Calu3 (cell line): ENCODE data around the gene TNFRSF18. TPM values are rescaled to one million over a fixed set of nuclear protein-coding genes. Genes with fewer than 3 reads are reported as not detected.

Experiments used
- BruUV-seq: library from RNA; stranded (reverse); fragments of 400-500 nt; replicated peaks from 2 replicates; lab custom pipeline; 2021; lab: Mats Ljungman, UMichigan
- CTCF ChIA-PET: fragments of 300-600 bp; sonication (Branson Sonifier 250); formaldehyde crosslinking; loops from one replicate; lab custom pipeline; 2022; ENCODE audit warnings: antibody characterized with exemption; lab: Charles Lee
- DNase-seq: peaks from one replicate; pipeline ENCODE4 v3.0.0; 2022
- H3K27ac Mint-ChIP-seq: one replicate; pipeline ENCODE4 v1.8.0; 2022; ENCODE audit warnings: mixed read lengths; ENCODE audit not compliant: unreplicated experiment
- H3K27me3 Mint-ChIP-seq: one replicate; pipeline ENCODE4 v1.8.0; 2022; ENCODE audit warnings: mixed read lengths; ENCODE audit not compliant: unreplicated experiment
- H3K36me3 Mint-ChIP-seq: one replicate; pipeline ENCODE4 v1.8.0; 2022; ENCODE audit warnings: mild to moderate bottlenecking, moderate library complexity, mixed read lengths; ENCODE audit not compliant: insufficient read depth, unreplicated experiment
- H3K4me1 Mint-ChIP-seq: one replicate; pipeline ENCODE4 v1.8.0; 2022; ENCODE audit warnings: mild to moderate bottlenecking, low read depth, mixed read lengths; ENCODE audit not compliant: unreplicated experiment
- H3K4me3 Mint-ChIP-seq: one replicate; pipeline ENCODE4 v1.8.0; 2022; ENCODE audit warnings: mild to moderate bottlenecking, low read depth, moderate library complexity, mixed read lengths; ENCODE audit not compliant: unreplicated experiment
- H3K9me3 Mint-ChIP-seq: one replicate; pipeline ENCODE4 v1.8.0; 2022; ENCODE audit warnings: low read depth, mixed read lengths; ENCODE audit not compliant: unreplicated experiment
- CTCF ChIP-seq: fragments of 200-600 bp; IDR thresholded peaks from one replicate; pipeline ENCODE4 v1.8.0; 2022; ENCODE audit warnings: antibody characterized with exemption; ENCODE audit not compliant: unreplicated experiment
- intact Hi-C: fragments of 100-400 bp; cut with micrococcal nuclease; formaldehyde crosslinking; loops from one replicate; pipeline ENCODE4 v1.10.0; 2022; ENCODE audit not compliant: unreplicated experiment
- total RNA-seq: library from RNA; stranded (reverse); gene quantifications from 2 replicates; pipeline ENCODE4 v1.2.3, GENCODE V29; 2022

TNFRSF18 gene
- total RNA-seq, 1 experiment from 2014 or later: not detected

GRCh38 chr1:1181938-1182410, 24.4 kb downstream of the TNFRSF18 start:
- CTCF ChIA-PET: no interaction called here
- DNase-seq: no peak
- no peaks in the 10 kb centered on the region for H3K9me3 Mint-ChIP-seq
- TF ChIP-seq CTCF: no peak
- H3K36me3 Mint-ChIP-seq: peaks cover 19% of the 10 kb centered on the region
- H3K4me1 Mint-ChIP-seq: peaks cover 3% of the 10 kb centered on the region
- intact Hi-C loops: no loop called here
- no peak overlapping the region for H3K27ac Mint-ChIP-seq
- no TSS peak for BruUV-seq
- H3K27me3 Mint-ChIP-seq: no peaks in the 10 kb centered on the region
- no peak overlapping the region for H3K4me3 Mint-ChIP-seq

- Mint-ChIP-seq H3K36me3 (peaks cover 24% of the 10 kb centered on the region), H3K27me3 (no peaks in the 10 kb centered on the region), H3K9me3 (no peaks in the 10 kb centered on the region), H3K27ac (no peak overlapping the region), H3K4me3 (no peak overlapping the region), H3K4me1 (peaks cover 8% of the 10 kb centered on the region)
- DNase-seq: no peak
- intact Hi-C loops: no loop called here
- CTCF ChIA-PET: interaction anchor here (0.8 kb wide), 1 partner anchor 52 kb away, joined by 5 read pairs; no protein-coding TSS in a partner anchor
- no peak for TF ChIP-seq CTCF
- BruUV-seq: no TSS peak
Observed at GRCh38 chr1:1181129-1181937, 25.1 kb downstream of the TNFRSF18 start.

DNA sequence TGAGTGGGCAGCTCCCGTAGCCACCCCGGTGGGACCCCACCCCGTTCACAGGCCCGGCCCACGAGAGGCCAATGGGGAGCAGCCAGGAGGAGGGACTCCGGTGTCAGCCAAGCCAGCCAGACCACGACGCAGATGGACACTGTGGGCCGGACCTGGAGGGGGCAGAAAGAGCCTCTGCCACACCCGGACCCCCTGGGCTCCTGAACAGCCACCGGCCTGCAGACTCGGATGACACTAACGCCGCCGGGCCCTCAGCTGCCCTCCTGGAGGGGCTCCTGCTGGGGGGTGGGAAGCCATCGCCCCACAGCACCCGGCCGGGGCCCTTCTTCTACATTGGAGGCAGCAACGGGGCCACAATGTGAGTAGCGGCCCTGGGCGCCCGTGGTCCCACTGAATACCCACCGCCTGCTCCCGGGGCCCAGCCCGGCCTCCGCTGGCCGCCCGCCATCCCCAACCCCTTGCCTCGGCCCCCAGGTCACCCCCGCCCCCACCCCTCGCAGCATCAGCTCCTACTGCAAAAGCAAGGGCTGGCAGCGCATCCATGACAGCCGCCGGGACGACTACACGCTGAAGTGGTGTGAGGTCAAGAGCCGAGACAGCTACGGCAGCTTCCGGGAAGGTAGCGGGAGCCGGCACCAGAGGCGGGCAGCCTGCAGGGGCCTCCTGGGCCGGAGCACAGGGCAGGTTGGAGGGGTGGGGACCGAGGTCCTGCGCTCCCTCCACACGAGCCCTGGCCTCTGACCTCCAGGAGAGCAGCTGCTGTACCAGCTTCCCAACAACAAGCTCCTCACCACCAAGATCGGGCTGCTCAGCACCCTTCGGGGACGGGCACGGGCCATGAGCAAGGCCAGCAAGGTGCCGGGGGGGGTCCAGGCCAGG, 26.2 kb downstream of the TNFRSF18 start:
- Mint-ChIP-seq H3K9me3 (no peaks in the 10 kb centered on the region), H3K27ac (no peak overlapping the region), H3K36me3 (peaks cover 27% of the 10 kb centered on the region), H3K27me3 (no peaks in the 10 kb centered on the region), H3K4me3 (no peak overlapping the region), H3K4me1 (peaks cover 8% of the 10 kb centered on the region)
- DNase-seq: no peak
- no peak for TF ChIP-seq CTCF
- intact Hi-C loops: no loop called here
- no TSS peak for BruUV-seq
- CTCF ChIA-PET: interaction anchor here (0.8 kb wide), 1 partner anchor 51 kb away, joined by 5 read pairs; no protein-coding TSS in a partner anchor

DNA sequence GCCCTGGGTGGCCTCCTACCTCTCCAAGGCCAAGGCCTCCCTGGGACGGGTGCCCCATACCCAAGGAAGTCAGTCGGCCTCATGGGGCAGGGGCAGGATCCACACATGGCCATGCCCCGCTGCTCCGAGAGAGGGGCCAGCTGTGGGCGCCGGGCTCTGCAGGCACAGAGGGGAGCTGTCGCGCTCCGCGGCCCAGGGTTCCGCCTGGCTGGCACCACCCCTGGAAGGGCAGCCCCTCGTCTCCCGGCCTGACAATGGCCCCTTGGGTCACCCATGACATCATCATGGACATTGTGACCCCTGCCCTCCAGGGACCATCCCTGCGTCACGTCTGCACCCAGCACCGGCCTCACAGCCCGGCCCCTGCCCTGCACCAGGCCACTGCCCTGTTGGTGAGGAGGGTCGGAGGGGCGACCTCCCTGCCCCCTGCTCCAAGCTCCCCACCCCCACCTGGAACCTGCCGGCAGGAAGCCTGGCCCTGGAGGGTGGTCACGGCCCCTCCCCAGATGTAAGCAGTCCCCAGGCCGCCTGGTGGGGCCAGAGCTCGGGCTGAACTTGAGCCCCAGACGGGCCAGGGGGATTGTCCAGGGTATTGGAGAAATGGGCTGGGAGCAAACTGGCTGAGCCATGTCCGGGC, 26.9 kb downstream of the TNFRSF18 start:
- TF ChIP-seq CTCF: no peak
- intact Hi-C loops: no loop called here
- BruUV-seq: no TSS peak
- Mint-ChIP-seq H3K4me1 (peaks cover 8% of the 10 kb centered on the region), H3K27ac (no peak overlapping the region), H3K36me3 (peaks cover 32% of the 10 kb centered on the region), H3K27me3 (no peaks in the 10 kb centered on the region), H3K9me3 (no peaks in the 10 kb centered on the region), H3K4me3 (no peak overlapping the region)
- DNase-seq: no peak
- CTCF ChIA-PET: no interaction called here
